Measurements from ENCODE around the gene TAMM41.

GRCh38 chr3:11853450-11853849 is 6.8 kb upstream of the TAMM41 start:
- TF ChIP-seq CTCF (IDR thresholded peaks at IDR 0.05) (no peak), POLR2A (IDR thresholded peaks at IDR 0.05) (no peak)

All from breast epithelium (tissue), 3 donors.